Caco-2 (cell line): ENCODE measurements around the gene WFDC2. TPM values are rescaled to one million over a fixed set of nuclear protein-coding genes. Genes with fewer than 3 reads are reported as not detected.

Experiments used
- BruUV-seq: library from RNA; stranded (reverse); fragments of 400-500 nt; replicated peaks from 2 replicates; lab custom pipeline; 2021; lab: Mats Ljungman, UMichigan
- CTCF ChIA-PET: fragments of 300-600 bp; sonication (Branson Sonifier 250); formaldehyde crosslinking; loops from one replicate; lab custom pipeline; 2022; ENCODE audit warnings: antibody characterized with exemption; lab: Charles Lee
- POLR2A ChIA-PET: fragments of 300-600 bp; sonication (Branson Sonifier 250); formaldehyde crosslinking; loops from one replicate; lab custom pipeline; 2022; ENCODE audit warnings: antibody characterized with exemption; lab: Charles Lee
- DNase-seq, 2 experiments: peaks; one replicate each; pipeline versions ENCODE4 v3.0.0 to v3.0.0-alpha.2; 2020 to 2022
- H3K27me3 ChIP-seq: replicated peaks from 2 replicates; pipeline ENCODE4 v1.6.0; 2011; ENCODE audit warnings: low read length; ENCODE audit not compliant: control insufficient read depth, insufficient read depth
- H3K36me3 ChIP-seq: 2 replicates; pipeline ENCODE4 v1.5.1; 2011; ENCODE audit warnings: low read length; ENCODE audit not compliant: control insufficient read depth, insufficient read depth
- H3K4me1 ChIP-seq: fragments of 250-450 bp; sonication (Bioruptor Pico); 2 replicates; pipeline ENCODE4 v1.5.1; 2020; ENCODE audit warnings: mild to moderate bottlenecking
- H3K4me3 ChIP-seq: 2 replicates; pipeline ENCODE4 v1.5.1; 2011; ENCODE audit warnings: low read depth, mild to moderate bottlenecking, control low read depth, low read length
- H3K9me3 ChIP-seq: fragments of 250-450 bp; sonication (Bioruptor Pico); 2 replicates; pipeline ENCODE4 v1.5.1; 2020; ENCODE audit warnings: mild to moderate bottlenecking, moderate library complexity
- H3K27ac Mint-ChIP-seq: one replicate; pipeline ENCODE4 v1.8.0; 2022; ENCODE audit warnings: mixed read lengths; ENCODE audit not compliant: unreplicated experiment
- H3K27me3 Mint-ChIP-seq: one replicate; pipeline ENCODE4 v1.8.0; 2022; ENCODE audit warnings: mixed read lengths; ENCODE audit not compliant: insufficient read depth, unreplicated experiment
- H3K36me3 Mint-ChIP-seq: one replicate; pipeline ENCODE4 v1.8.0; 2022; ENCODE audit warnings: mild to moderate bottlenecking, mixed read lengths; ENCODE audit not compliant: insufficient read depth, unreplicated experiment
- H3K4me1 Mint-ChIP-seq: one replicate; pipeline ENCODE4 v1.8.0; 2022; ENCODE audit warnings: low read depth, mixed read lengths; ENCODE audit not compliant: unreplicated experiment
- H3K4me3 Mint-ChIP-seq: one replicate; pipeline ENCODE4 v1.8.0; 2022; ENCODE audit warnings: mild to moderate bottlenecking, moderate library complexity, mixed read lengths; ENCODE audit not compliant: unreplicated experiment
- H3K9me3 Mint-ChIP-seq: one replicate; pipeline ENCODE4 v1.8.0; 2022; ENCODE audit warnings: mixed read lengths; ENCODE audit not compliant: unreplicated experiment
- CTCF ChIP-seq, 2 experiments: fragments of 200-600 bp in 1 of 2; IDR thresholded peaks; 1 replicate in 1 of 2; 2 replicates in 1 of 2; pipeline versions ENCODE4 v1.5.1 to v1.8.0; 2011 to 2022; ENCODE audit warnings: antibody characterized with exemption in 1 of 2, control low read depth in 1 of 2, inconsistent platforms in 1 of 2, low read depth in 1 of 2, low read length in 1 of 2, mild to moderate bottlenecking in 1 of 2, moderate library complexity in 1 of 2; ENCODE audit not compliant: insufficient read depth in 1 of 2, severe bottlenecking in 1 of 2, unreplicated experiment in 1 of 2
- intact Hi-C: fragments of 100-400 bp; cut with micrococcal nuclease; formaldehyde crosslinking; loops from one replicate; pipeline ENCODE4 v1.10.0; 2022; ENCODE audit not compliant: unreplicated experiment
- total RNA-seq: library from RNA; stranded (reverse); gene quantifications from 2 replicates; pipeline ENCODE4 v1.2.3, GENCODE V29; 2022

The WFDC2 gene
- total RNA-seq, 1 experiment from 2014 or later = 14.3 TPM

- DNase-seq = peak; percentile 68 to 73
- no peaks in the 10 kb centered on the region for H3K4me1 Mint-ChIP-seq
- intact Hi-C loops = loop anchor here (1.0 kb wide), 1 partner anchor 315 kb away; no protein-coding TSS in a partner anchor
- H3K36me3 ChIP-seq = no peaks in the 10 kb centered on the region
- H3K9me3 Mint-ChIP-seq = no peaks in the 10 kb centered on the region
- ChIA-PET CTCF (interaction anchor here (0.6 to 2.1 kb wide), 4 partner anchors 10 to 444 kb away, joined by 3 to 5 read pairs (median 4); partner anchors contain the start of gene SYS1), POLR2A (no interaction called here)
- H3K27me3 ChIP-seq = no peaks in the 10 kb centered on the region
- no peak overlapping the region for H3K27ac Mint-ChIP-seq
- no TSS peak for BruUV-seq
- H3K4me3 Mint-ChIP-seq = no peak overlapping the region
- no peaks in the 10 kb centered on the region for H3K36me3 Mint-ChIP-seq
- H3K27me3 Mint-ChIP-seq = no peaks in the 10 kb centered on the region
- no peak overlapping the region for H3K4me3 ChIP-seq
- no peaks in the 10 kb centered on the region for H3K4me1 ChIP-seq
- H3K9me3 ChIP-seq = no peaks in the 10 kb centered on the region
- TF ChIP-seq CTCF (IDR thresholded peaks at IDR 0.05; ENCODE audit: insufficient read depth in 1 of 2, low read depth in 1 of 2, low read length in 1 of 2, severe bottlenecking in 1 of 2, unreplicated experiment in 1 of 2) = peak in 1 of 2 experiments; percentile 60
These were observed 12.9 kb upstream of the WFDC2 start for GRCh38 chr20:45456632-45457031.

- no peaks in the 10 kb centered on the region for H3K4me1 ChIP-seq
- ChIA-PET CTCF (interaction anchor here (0.7 to 2.9 kb wide), 7 partner anchors 10 to 311 kb away, joined by 3 to 16 read pairs (median 6); partner anchors contain the start of gene SYS1), POLR2A (no interaction called here)
- Mint-ChIP-seq H3K27ac (no peak overlapping the region), H3K27me3 (peaks cover 3% of the 10 kb centered on the region), H3K4me3 (no peak overlapping the region), H3K4me1 (no peaks in the 10 kb centered on the region), H3K9me3 (no peaks in the 10 kb centered on the region), H3K36me3 (no peaks in the 10 kb centered on the region)
- intact Hi-C loops = no loop called here
- peaks cover 2% of the 10 kb centered on the region; the same call in 1 of the 2 replicates for H3K27me3 ChIP-seq
- peak; percentile 50 to 68 for TF ChIP-seq CTCF (IDR thresholded peaks at IDR 0.05; ENCODE audit: insufficient read depth in 1 of 2, low read depth in 1 of 2, low read length in 1 of 2, severe bottlenecking in 1 of 2, unreplicated experiment in 1 of 2)
- no peak overlapping the region for H3K4me3 ChIP-seq
- H3K36me3 ChIP-seq = no peaks in the 10 kb centered on the region
- DNase-seq = peak in 1 of 2 experiments; percentile 60
- no peaks in the 10 kb centered on the region for H3K9me3 ChIP-seq
- BruUV-seq = no TSS peak
These were observed 9.9 kb upstream of the WFDC2 start for GRCh38 chr20:45459606-45460005.

- Mint-ChIP-seq H3K4me1 (no peaks in the 10 kb centered on the region), H3K4me3 (no peak overlapping the region), H3K36me3 (no peaks in the 10 kb centered on the region), H3K9me3 (no peaks in the 10 kb centered on the region), H3K27me3 (peaks cover 3% of the 10 kb centered on the region), H3K27ac (no peak overlapping the region)
- Histone ChIP-seq H3K9me3 (no peaks in the 10 kb centered on the region), H3K4me3 (no peak overlapping the region), H3K27me3 (peaks cover 2% of the 10 kb centered on the region; the same call in 1 of the 2 replicates), H3K4me1 (no peaks in the 10 kb centered on the region), H3K36me3 (no peaks in the 10 kb centered on the region)
- no peak for TF ChIP-seq CTCF (IDR thresholded peaks at IDR 0.05; ENCODE audit: insufficient read depth in 1 of 2, low read depth in 1 of 2, low read length in 1 of 2, severe bottlenecking in 1 of 2, unreplicated experiment in 1 of 2)
- CTCF ChIA-PET = interaction anchor here (2.0 to 2.4 kb wide), 2 partner anchors 139 to 310 kb away, joined by 5 to 12 read pairs; no protein-coding TSS in a partner anchor
- intact Hi-C loops = no loop called here
- no peak for DNase-seq
- BruUV-seq = no TSS peak
- POLR2A ChIA-PET = no interaction called here
These were observed 8.3 kb upstream of the WFDC2 start for GRCh38 chr20:45461225-45461624.
